Smooth muscle cell (in vitro differentiated cells): ENCODE data around the gene SFTPA1. TPM values are rescaled to one million over a fixed set of nuclear protein-coding genes. Genes with fewer than 3 reads are reported as not detected.

Experiments
- polyA plus RNA-seq: library from polyadenylated mRNA; unstranded; fragments of >200 nt; fragmentation: Nextera tagmentation; extraction: Ambion mirVana; gene quantifications from 2 replicates; pipeline ENCODE4 v1.2.1, GENCODE V29; 2016
- total RNA-seq: library from RNA; depleted of rRNA; stranded (reverse); fragments of >200 nt; gene quantifications from 2 replicates; pipeline ENCODE4 v1.2.3, GENCODE V29; 2014

The SFTPA1 gene
- total and polyA plus RNA-seq, 2 experiments from 2014 or later: not detected

Other genes starting within 250 kb of the SFTPA1 start
- 21.9 and 28.0 TPM in 2 replicates for gene ZCCHC24, start 165.3 kb upstream of the SFTPA1 start, total RNA-seq
- gene ZCCHC24, start 165.3 kb upstream of the SFTPA1 start, polyA plus RNA-seq: 30.6 and 52.1 TPM in 2 replicates
- gene EIF5AL1, start 98.4 kb upstream of the SFTPA1 start, total RNA-seq: 0.49 and 0.58 TPM in 2 replicates
- gene EIF5AL1, start 98.4 kb upstream of the SFTPA1 start, polyA plus RNA-seq: 1.6 TPM in 2 replicates
- gene SFTPA2, start 50.5 kb upstream of the SFTPA1 start, total RNA-seq: not detected in 2 replicates
- 0.26 and 0.79 TPM in 2 replicates for gene SFTPA2, start 50.5 kb upstream of the SFTPA1 start, polyA plus RNA-seq
- 0.04 and 0.09 TPM in 2 replicates for gene NUTM2B, start 92.3 kb downstream of the SFTPA1 start, total RNA-seq
- gene NUTM2B, start 92.3 kb downstream of the SFTPA1 start, polyA plus RNA-seq: 0.07 TPM in 1 of 2 replicates, not detected in the other
- gene NUTM2E, start 215.8 kb downstream of the SFTPA1 start, total RNA-seq: not detected in 2 replicates
- gene NUTM2E, start 215.8 kb downstream of the SFTPA1 start, polyA plus RNA-seq: 0.17 TPM in 1 of 2 replicates, not detected in the other